HG03521 (cell line): ENCODE measurements around the gene HSD17B3.
"Not testable (repeated sequence)": the region's sequence is repeated elsewhere in the genome, so short reads cannot be mapped to it uniquely, and the experiment has no call there.

ENCODE experiments used
- ATAC-seq: cut with Tn5 transposase; IDR thresholded peaks from one replicate; pipeline ENCODE4 v1.9.1; 2021; ENCODE audit warnings: mild to moderate bottlenecking, moderate library complexity; ENCODE audit not compliant: unreplicated experiment

HSD17B3 gene

GRCh38 chr9:96302021-96302420 is at the start of gene HSD17B3:
Gene HSD17B3, minus strand, starts transcription at chr9:96302176. Its CDS starts 72 bp downstream, at chr9:96302104.
- ATAC-seq, result no peak

GRCh38 chr9:96350866-96351265 is 48.9 kb upstream of the HSD17B3 start:
- no peak for ATAC-seq

DNA sequence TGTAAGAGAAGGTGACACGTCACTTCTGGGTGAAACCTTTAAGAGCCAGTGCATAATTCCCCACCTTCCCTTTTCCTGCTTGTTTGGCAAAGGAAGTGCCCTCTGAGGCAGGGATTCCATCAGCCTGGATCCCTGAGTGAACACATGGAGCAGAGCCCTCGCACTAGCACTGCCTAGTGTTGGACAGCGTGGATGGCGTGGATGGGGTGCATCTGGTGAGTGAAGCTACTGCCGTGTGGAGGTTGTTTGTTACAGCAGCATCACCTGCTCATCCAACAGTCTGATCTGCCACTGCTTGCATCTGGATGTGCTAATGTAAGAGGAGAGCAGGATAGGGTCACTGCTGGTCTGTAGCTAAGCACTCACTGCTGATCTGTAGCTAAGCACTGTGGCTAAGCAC is 46.3 kb upstream of the HSD17B3 start:
- ATAC-seq, result no peak

GRCh38 chr9:96345551-96345950 is 43.6 kb upstream of the HSD17B3 start:
- no peak for ATAC-seq

DNA sequence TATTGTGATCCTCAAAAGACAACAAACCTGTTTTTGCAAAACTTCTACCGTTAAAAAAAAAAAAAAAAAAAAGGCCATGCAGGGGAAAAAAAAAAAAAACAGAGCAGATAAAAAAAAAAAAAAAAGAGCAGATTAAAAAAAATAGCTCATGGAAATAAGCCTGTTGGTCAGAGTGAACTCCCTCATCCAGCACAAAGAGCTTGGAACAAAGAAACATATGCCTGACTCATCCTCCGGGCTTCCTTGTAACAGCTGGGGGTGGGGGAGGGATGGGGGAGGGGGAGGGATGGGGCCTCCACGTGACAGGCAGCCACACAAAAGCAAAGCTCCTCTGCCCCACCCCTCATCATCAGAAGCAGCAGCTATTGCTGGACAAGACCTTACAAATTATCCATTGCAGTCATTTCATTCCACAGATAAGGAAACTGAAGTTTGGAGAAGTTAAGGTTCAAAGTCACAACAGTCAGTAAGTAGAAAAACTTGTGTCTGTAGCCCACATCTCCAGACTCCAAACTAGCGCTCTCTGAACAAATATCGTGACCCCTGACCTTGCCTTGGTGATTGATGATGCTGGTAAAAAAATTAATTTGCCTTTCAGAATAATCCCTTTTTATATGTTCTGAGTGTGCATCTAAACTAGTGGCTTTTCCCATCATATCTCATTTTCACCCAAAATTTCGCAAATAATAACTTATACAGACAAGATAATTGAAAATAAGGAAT is 42.6 kb upstream of the HSD17B3 start:
- ATAC-seq, result no peak

- no peak for ATAC-seq
Measured at GRCh38 chr9:96343515-96344360, 41.8 kb upstream of the HSD17B3 start.

DNA sequence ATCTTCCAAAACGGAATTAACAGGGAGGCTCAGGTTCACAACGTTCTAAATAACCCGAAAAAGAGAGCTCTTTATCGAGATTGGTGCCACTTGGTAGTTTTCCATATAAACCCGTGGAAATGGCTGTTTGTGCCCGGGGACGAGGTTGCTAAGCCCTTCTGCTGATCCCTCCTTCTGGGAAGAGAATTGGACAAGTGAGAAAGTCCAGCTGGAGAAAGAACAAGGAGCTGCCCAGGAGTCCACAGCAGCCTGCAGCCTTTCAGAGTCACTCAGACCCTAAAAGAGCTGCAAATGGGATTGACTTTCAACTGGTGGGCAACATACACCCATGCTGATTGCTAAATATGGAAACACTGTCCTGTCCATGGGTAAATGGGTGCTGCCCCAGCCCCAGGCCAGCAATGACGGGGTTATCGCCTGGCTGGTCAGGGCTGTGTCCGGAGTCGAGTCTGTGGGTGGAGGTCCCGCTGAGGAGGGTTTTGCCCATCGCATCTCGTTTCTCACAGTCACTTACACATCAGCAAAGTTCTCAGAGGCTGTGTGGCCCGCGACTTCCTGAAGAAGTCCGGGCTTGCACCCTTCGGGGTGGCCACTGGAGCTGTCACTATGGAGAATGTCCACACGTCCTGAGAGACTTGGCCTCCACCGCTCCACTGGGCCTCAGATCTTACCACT is 40.7 kb upstream of the HSD17B3 start:
- no peak for ATAC-seq

- no peak for ATAC-seq
Measured at GRCh38 chr9:96340707-96341106, 38.7 kb upstream of the HSD17B3 start.

DNA sequence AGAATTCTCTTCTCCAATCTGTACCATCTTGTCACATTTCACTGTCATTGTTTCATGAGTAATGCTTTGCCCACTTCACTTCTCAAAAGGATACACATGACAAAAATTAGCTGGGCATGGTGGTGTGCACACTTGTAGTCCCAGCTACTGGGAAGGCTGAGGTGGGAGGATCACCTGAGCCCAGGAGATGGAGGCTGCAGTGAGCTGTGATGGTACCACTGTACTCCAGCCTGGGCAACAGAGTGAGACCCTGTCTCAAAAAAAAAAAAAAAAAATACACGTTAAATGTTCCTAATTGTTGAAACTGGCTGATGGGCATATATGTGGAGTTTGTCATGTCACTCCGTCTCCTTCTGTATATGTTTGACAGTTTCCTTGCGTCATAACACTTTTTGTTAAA is 36.3 kb upstream of the HSD17B3 start:
- ATAC-seq, result no peak

DNA sequence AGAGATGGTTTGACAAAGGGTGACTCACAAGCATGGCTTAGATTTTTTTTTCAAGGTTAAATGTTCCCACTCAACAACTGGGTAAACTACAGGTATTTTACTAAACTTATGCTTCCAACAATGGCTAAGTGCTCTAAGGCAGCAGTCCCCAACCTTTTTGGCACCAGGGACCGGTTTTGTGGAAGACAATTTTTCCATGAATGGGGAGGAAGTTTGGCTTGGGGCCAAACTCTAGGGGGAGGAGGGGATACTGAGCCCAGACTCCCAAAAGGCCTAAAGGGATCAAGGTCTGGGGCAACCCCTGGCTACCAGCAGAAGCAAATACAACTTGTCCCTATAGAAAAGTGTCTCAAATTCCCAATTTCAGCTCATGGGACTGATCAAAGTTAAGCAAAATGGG is 32.0 kb upstream of the HSD17B3 start:
- no peak for ATAC-seq

DNA sequence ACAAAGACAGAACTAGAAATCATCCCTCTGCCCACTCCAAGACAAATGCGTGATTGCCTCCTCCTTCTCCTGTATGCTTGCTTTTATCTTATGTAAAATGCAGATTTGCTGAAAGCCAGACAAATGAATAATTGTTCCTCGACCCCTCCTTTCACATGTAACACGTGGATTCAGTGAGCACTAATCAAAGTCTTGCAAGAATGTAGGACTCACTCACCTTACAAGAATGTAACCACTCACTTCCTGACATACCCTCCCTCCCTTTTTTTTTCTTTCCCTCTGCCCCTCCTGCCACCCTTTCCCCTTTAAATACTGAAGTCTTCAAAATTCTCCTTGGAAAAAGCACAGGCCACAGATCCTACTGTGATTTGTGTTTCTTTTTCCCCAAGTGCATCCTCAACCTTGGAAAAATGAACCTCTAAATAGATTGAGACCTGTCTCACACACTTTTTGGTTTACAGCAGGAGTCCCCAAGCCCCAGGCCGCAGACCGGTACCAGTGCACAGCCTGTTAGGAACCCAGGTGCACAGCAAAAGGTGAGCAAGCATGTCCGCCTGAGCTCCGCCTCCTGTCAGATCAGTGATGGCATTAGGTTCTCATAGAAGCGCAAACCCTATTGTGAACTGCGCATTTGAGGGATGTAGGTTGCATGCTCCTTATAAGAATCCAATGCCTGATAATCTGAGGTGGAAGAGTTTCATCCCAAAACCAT is 29.4 kb upstream of the HSD17B3 start:
- ATAC-seq, result no peak

DNA sequence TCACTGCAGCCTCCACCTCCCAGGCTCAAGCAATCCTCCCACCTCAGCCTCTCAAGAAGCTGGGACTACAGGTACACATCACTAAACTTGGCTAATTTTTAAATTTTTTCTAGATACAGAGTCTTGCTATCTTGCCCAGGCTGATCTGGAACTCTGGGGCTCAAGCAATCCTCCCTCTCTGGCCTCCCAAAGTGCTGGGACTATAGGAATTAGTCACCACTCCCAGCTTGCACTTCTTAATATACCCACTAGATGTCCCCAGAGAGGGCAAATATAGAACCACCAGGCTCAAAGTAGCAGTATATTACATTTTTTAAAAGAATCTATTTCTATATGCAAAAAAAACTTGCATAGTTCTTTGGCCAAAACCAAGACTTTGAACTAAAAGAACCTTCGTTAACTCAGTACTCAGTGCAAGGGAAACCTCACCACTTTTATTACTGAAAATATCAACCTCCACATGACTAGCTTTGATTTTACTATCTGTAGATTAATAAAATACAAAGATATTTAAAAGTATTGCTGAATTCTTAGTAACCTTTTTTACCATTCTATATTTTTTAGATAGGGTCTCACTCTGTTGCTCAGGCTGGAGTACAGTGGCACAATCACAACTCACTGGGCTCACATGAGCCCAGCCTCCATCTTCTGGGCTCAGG is 25.8 kb upstream of the HSD17B3 start:
- no peak for ATAC-seq

- no peak for ATAC-seq
Measured at GRCh38 chr9:96323169-96323568, 21.2 kb upstream of the HSD17B3 start.

DNA sequence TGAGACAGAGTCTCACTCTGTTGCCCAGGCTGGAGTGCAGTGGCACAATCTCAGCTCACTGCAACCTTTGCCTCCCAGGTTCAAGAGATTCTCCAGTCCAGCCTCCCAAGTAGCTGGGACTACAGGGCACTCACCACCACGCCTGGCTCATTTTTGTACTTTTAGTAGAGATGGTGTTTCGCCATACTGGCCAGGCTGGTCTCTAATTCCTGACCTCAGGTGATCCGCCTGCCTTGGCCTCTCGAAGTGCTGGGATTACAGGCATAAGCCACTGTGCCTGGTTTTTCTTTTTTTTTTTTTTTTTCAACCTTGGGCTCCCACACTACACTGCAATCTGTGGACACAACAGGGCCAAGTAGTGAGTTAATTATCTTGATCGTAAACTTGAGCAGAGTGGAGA is 20.8 kb upstream of the HSD17B3 start:
- ATAC-seq, result not testable (repeated sequence)

DNA sequence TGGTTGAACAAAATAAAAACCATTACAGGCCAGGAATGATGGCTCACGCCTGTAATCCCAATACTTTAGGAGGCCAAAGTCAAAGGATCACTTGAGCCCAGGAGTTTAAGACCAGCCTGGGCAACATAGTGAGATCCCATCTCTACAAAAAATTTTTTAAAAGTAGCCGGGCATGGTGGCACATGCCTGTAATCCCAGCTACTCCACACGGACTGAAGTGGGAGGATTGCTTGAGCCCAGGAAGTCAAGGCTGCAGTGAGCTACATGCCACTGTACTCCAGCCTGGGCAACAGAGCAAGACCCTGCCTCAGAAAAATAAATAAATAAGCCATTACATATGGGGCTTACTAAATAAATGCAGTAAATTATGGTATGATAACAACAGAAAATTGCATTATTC is 20.2 kb upstream of the HSD17B3 start:
- ATAC-seq, result not testable (repeated sequence)

DNA sequence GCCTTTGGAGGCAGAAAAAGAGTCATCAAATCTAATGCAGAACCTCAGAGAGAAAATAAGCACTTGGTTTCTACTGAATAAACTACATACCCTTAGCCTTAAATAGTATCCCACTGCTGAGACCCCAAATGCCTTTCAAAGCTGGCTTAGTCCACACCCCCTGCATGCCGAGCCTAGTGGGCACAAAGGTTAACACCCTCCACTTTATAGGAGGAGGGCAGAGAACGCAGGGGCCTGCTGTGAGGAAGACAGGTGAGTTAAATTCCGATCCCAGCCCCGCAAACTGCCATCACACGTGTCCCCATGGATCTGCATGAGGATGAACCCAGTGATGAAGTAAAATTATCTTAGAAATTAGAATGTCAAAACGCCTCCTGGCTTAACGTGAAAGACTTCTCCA is 19.5 kb upstream of the HSD17B3 start:
- ATAC-seq, result no peak

- no peak for ATAC-seq
Measured at GRCh38 chr9:96320749-96321280, 18.8 kb upstream of the HSD17B3 start.

GRCh38 chr9:96318921-96319565 is 17.1 kb upstream of the HSD17B3 start:
- no peak for ATAC-seq

- no peak for ATAC-seq
Measured at GRCh38 chr9:96317335-96317980, 15.5 kb upstream of the HSD17B3 start.
